Measurements from ENCODE around the gene SPTAN1. TPM values are rescaled to one million over a fixed set of nuclear protein-coding genes. Genes with fewer than 3 reads are reported as not detected.
"Not testable (repeated sequence)": the region's sequence is repeated elsewhere in the genome, so short reads cannot be mapped to it uniquely, and the experiment has no call there.

SPTAN1 gene
- polyA plus RNA-seq, 4 donors: 98.1 to 243 (median 152) TPM

DNA sequence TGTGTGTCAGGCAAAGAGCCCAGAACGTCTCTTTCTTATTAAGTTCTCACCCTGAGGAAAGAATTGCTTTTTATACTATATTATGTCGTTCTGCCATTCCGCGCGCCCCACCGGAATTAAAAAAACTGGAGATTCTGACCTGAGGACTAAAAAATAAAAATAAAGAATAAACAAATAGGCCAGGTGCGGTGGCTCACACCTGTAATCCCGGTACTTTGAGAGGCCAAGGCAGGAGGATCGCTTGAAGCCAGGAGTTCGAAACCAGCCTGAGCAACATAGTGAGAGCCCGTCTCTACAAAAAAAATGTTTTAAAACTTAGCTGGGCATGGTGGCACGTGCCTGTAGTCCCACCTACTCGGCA is 104.9 kb downstream of the SPTAN1 start:
- peak overlapping the region in 1 of 3 donors; percentile 83 for H3K4me3 ChIP-seq (ENCODE audit: low read depth in 1 of 3, low read length in 3 of 3)
- no peak for DNase-seq
- WGBS, 3 donors: 95 to 96% (median 96%) methylated on average over 13 of the region's 13 CpGs
- H3K4me1 ChIP-seq (ENCODE audit: control insufficient read depth in 3 of 3, insufficient read depth in 2 of 3, low read depth in 1 of 3, low read length in 2 of 3): peaks cover 0 to 4% (median 0%) of the 10 kb centered on the region in 3 donors
- H3K36me3 ChIP-seq (ENCODE audit: control insufficient read depth in 3 of 3, insufficient read depth in 2 of 3, low read depth in 1 of 3, low read length in 3 of 3): peaks cover 0 to 9% (median 0%) of the 10 kb centered on the region in 3 donors
- no peak for FAIRE-seq
- peak overlapping the region; percentile 97 to 100 (median 98) for H3K27ac ChIP-seq (ENCODE audit: low read depth in 1 of 3, low read length in 2 of 3)
- no peaks in the 10 kb centered on the region for H3K27me3 ChIP-seq (ENCODE audit: control insufficient read depth in 3 of 3, insufficient read depth in 3 of 3, low read length in 3 of 3)
- peaks cover 0 to 3% of the 10 kb centered on the region in 2 donors for H3K9me3 ChIP-seq (ENCODE audit: control insufficient read depth in 2 of 2, insufficient read depth in 1 of 2, low read depth in 1 of 2, low read length in 1 of 2)

DNA sequence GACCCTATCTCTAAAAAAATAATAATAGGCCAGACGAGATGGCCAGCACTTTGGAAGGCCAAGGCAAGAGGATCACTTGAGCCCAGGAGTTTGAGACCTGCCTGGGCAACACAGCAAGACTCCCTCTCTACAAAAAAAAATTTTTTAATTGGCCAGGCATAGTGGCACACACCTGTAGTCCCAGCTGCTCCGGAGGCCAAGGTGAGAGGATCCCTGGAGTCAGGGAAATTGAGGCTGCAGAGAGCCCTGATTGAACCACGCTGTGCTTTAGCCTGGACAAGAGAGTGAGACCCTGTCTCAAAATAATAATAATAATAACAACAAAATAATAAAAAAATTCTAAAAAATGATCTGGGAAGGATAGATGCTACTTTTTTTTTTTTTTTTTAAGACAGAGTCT is 105.4 kb downstream of the SPTAN1 start:
- FAIRE-seq (no peak), DNase-seq (no peak)
- Histone ChIP-seq H3K36me3 (ENCODE audit: control insufficient read depth in 3 of 3, insufficient read depth in 2 of 3, low read depth in 1 of 3, low read length in 3 of 3) (peaks cover 0 to 9% (median 0%) of the 10 kb centered on the region in 3 donors), H3K9me3 (ENCODE audit: control insufficient read depth in 2 of 2, insufficient read depth in 1 of 2, low read depth in 1 of 2, low read length in 1 of 2) (peaks cover 0 to 3% of the 10 kb centered on the region in 2 donors), H3K27me3 (ENCODE audit: control insufficient read depth in 3 of 3, insufficient read depth in 3 of 3, low read length in 3 of 3) (no peaks in the 10 kb centered on the region), H3K4me1 (ENCODE audit: control insufficient read depth in 3 of 3, insufficient read depth in 2 of 3, low read depth in 1 of 3, low read length in 2 of 3) (peaks cover 0 to 4% (median 0%) of the 10 kb centered on the region in 3 donors), H3K27ac (ENCODE audit: low read depth in 1 of 3, low read length in 2 of 3) (no peak overlapping the region), H3K4me3 (ENCODE audit: low read depth in 1 of 3, low read length in 3 of 3) (no peak overlapping the region)
- 89 to 93% (median 90%) methylated on average over 3 of the region's 3 CpGs for WGBS, 3 donors

DNA sequence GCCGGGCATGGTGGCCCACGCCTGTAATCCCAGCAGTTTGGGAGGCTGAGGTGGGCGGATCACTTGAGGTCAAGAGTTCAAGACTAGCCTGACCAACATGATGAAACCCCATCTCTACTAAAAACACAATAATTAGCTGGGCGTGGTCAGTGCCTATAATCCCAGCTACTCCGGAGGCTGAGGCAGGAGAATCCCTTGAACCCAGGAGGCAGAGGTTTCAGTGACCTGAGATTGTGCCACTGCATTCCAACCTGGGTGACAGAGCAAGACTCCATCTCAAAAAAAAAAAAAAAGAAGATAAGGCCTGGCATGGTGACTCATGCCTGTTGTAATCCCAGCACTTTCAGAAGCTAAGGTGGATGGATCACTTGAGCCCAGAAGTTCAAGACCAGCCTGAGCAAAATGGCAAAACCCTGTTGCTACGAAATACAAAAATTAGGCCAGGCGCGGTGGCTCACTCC is 114.1 kb downstream of the SPTAN1 start:
- FAIRE-seq; H3K9me3 ChIP-seq (ENCODE audit: control insufficient read depth in 2 of 2, insufficient read depth in 1 of 2, low read depth in 1 of 2, low read length in 1 of 2); H3K27me3 ChIP-seq (ENCODE audit: control insufficient read depth in 3 of 3, insufficient read depth in 3 of 3, low read length in 3 of 3); H3K27ac ChIP-seq (ENCODE audit: low read depth in 1 of 3, low read length in 2 of 3); H3K4me3 ChIP-seq (ENCODE audit: low read depth in 1 of 3, low read length in 3 of 3); H3K4me1 ChIP-seq (ENCODE audit: control insufficient read depth in 3 of 3, insufficient read depth in 2 of 3, low read depth in 1 of 3, low read length in 2 of 3); H3K36me3 ChIP-seq (ENCODE audit: control insufficient read depth in 3 of 3, insufficient read depth in 2 of 3, low read depth in 1 of 3, low read length in 3 of 3): not testable (repeated sequence)
- WGBS, 3 donors: 75 to 88% (median 77%) methylated on average over 8 of the region's 8 CpGs
- peak in 1 of 2 donors; percentile 69 for DNase-seq

DNA sequence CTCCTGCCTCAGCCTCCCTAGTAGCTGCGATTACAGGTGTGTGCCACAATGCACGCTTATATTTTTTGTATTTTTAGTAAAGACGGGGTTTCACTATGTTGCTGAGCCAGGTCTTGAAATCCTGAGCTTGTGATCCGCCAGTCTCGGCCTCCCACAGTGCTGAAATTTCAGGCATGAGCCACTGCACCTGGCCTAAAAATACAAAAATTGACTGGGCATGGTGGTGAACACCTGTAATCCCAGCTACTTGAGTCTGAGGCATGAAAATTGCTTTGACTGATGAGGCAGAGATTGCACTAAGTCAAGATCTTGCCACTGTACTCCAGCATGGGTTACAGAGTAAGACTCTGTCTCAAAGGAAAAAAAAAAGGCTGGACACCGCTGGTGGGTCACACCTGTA is 117.4 kb downstream of the SPTAN1 start:
- Histone ChIP-seq H3K4me1 (ENCODE audit: control insufficient read depth in 3 of 3, insufficient read depth in 2 of 3, low read depth in 1 of 3, low read length in 2 of 3) (no peaks in the 10 kb centered on the region), H3K4me3 (ENCODE audit: low read depth in 1 of 3, low read length in 3 of 3) (no peak overlapping the region), H3K27me3 (ENCODE audit: control insufficient read depth in 3 of 3, insufficient read depth in 3 of 3, low read length in 3 of 3) (no peaks in the 10 kb centered on the region), H3K9me3 (ENCODE audit: control insufficient read depth in 2 of 2, insufficient read depth in 1 of 2, low read depth in 1 of 2, low read length in 1 of 2) (no peaks in the 10 kb centered on the region), H3K36me3 (ENCODE audit: control insufficient read depth in 3 of 3, insufficient read depth in 2 of 3, low read depth in 1 of 3, low read length in 3 of 3) (peaks cover 0 to 7% (median 0%) of the 10 kb centered on the region in 3 donors), H3K27ac (ENCODE audit: low read depth in 1 of 3, low read length in 2 of 3) (no peak overlapping the region)
- FAIRE-seq: no peak
- DNase-seq: no peak
- 95% methylated on average over 6 of the region's 6 CpGs for WGBS, 3 donors

DNA sequence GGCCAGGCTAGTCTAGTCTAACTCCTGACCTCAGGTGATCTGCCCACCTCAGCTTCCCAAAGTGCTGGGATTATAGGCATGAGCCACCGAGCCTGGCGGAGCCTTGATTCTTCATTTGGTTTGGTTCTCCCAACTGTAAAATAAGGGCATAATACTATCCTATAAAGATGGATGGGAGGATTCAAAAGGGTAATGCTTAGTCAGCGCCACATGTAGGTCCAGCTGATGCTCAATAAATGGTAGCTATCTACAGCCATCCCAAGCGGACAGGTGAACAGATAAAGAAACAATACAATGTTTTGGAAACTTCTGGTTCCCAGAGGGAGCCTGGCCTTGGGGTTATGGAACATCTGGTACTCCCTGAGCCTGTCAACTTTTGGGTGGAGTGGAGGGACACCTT is 123.0 kb downstream of the SPTAN1 start:
- FAIRE-seq (no peak), DNase-seq (no peak)
- Histone ChIP-seq H3K9me3 (ENCODE audit: control insufficient read depth in 2 of 2, insufficient read depth in 1 of 2, low read depth in 1 of 2, low read length in 1 of 2) (no peaks in the 10 kb centered on the region), H3K27me3 (ENCODE audit: control insufficient read depth in 3 of 3, insufficient read depth in 3 of 3, low read length in 3 of 3) (no peaks in the 10 kb centered on the region), H3K4me1 (ENCODE audit: control insufficient read depth in 3 of 3, insufficient read depth in 2 of 3, low read depth in 1 of 3, low read length in 2 of 3) (peaks cover 0 to 8% (median 0%) of the 10 kb centered on the region in 3 donors), H3K27ac (ENCODE audit: low read depth in 1 of 3, low read length in 2 of 3) (no peak overlapping the region), H3K36me3 (ENCODE audit: control insufficient read depth in 3 of 3, insufficient read depth in 2 of 3, low read depth in 1 of 3, low read length in 3 of 3) (peaks cover 0 to 22% (median 0%) of the 10 kb centered on the region in 3 donors), H3K4me3 (ENCODE audit: low read depth in 1 of 3, low read length in 3 of 3) (no peak overlapping the region)
- WGBS, 3 donors: 95 to 97% (median 95%) methylated on average over 4 of the region's 4 CpGs

DNA sequence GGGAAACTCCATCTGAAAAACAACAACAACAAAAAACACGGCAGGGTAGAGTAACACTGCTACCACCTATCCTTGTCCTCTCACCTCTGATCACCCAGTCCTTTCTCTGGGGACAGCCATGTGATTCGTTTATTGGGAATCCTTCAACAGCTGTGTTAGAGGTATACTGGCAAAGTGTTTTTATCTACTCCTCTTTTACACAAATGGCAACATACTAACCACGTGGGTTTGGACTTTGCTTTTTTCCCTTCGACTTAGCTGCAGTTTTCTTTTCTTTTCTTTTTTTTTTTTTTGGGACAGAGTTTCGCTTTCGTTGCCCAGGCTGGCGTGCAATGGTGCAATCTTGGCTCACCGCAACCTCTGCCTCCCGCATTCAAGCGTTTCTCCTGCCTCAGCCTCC is 125.4 kb downstream of the SPTAN1 start:
- FAIRE-seq (no peak), DNase-seq (peak; percentile 81 to 82)
- peak overlapping the region in 2 of 3 donors; percentile 19 to 21 for H3K4me3 ChIP-seq (ENCODE audit: low read depth in 1 of 3, low read length in 3 of 3)
- peak overlapping the region in 1 of 3 donors; percentile 78 for H3K27ac ChIP-seq (ENCODE audit: low read depth in 1 of 3, low read length in 2 of 3)
- H3K4me1 ChIP-seq (ENCODE audit: control insufficient read depth in 3 of 3, insufficient read depth in 2 of 3, low read depth in 1 of 3, low read length in 2 of 3): peaks cover 0 to 8% (median 0%) of the 10 kb centered on the region in 3 donors
- H3K27me3 ChIP-seq (ENCODE audit: control insufficient read depth in 3 of 3, insufficient read depth in 3 of 3, low read length in 3 of 3): no peaks in the 10 kb centered on the region
- H3K9me3 ChIP-seq (ENCODE audit: control insufficient read depth in 2 of 2, insufficient read depth in 1 of 2, low read depth in 1 of 2, low read length in 1 of 2): no peaks in the 10 kb centered on the region
- WGBS, 3 donors: 29 to 63% (median 40%) methylated on average over 10 of the region's 10 CpGs
- H3K36me3 ChIP-seq (ENCODE audit: control insufficient read depth in 3 of 3, insufficient read depth in 2 of 3, low read depth in 1 of 3, low read length in 3 of 3): peaks cover 0 to 22% (median 0%) of the 10 kb centered on the region in 3 donors

Other genes with a start within 250 kb of the SPTAN1 start
- 10 to 100 TPM; 17.0 to 35.3 (median 24.5) TPM for gene TRUB2, start 230.1 kb upstream of the SPTAN1 start, polyA plus RNA-seq
- 100 to 1,000 TPM in 2 of 4 donors, 10 to 100 TPM in 2; 68.8 to 198 (median 105) TPM for gene COQ4, start 229.7 kb upstream of the SPTAN1 start, polyA plus RNA-seq
- gene SLC27A4, start 212.1 kb upstream of the SPTAN1 start, polyA plus RNA-seq: 100 to 1,000 TPM in 2 of 4 donors, 10 to 100 TPM in 2; 23.2 to 162 (median 95.0) TPM
- 10 to 100 TPM; 56.1 to 83.6 (median 66.0) TPM for gene URM1, start 181.2 kb upstream of the SPTAN1 start, polyA plus RNA-seq
- gene CERCAM, start 131.7 kb upstream of the SPTAN1 start, polyA plus RNA-seq: 10 to 100 TPM in 1 of 4 donors, 1 to 10 TPM in 2, not detected in 1; 4.3 to 10.3 (median 6.8) TPM
- gene ODF2, start 96.6 kb upstream of the SPTAN1 start, polyA plus RNA-seq: 10 to 100 TPM in 2 of 4 donors, 1 to 10 TPM in 2; 4.0 to 21.8 (median 11.9) TPM
- 10 to 100 TPM; 17.8 to 31.3 (median 21.1) TPM for gene GLE1, start 47.9 kb upstream of the SPTAN1 start, polyA plus RNA-seq
- gene DYNC2I2, start 104.3 kb downstream of the SPTAN1 start, polyA plus RNA-seq: 100 to 1,000 TPM in 2 of 4 donors, 10 to 100 TPM in 2; 37.6 to 122 (median 92.3) TPM
- gene SET, start 136.6 kb downstream of the SPTAN1 start, polyA plus RNA-seq: 100 to 1,000 TPM in 2 of 4 donors, 10 to 100 TPM in 2; 55.2 to 322 (median 135) TPM
- 10 to 100 TPM in 1 of 4 donors, 1 to 10 TPM in 3; 4.1 to 12.3 (median 4.5) TPM for gene PKN3, start 149.9 kb downstream of the SPTAN1 start, polyA plus RNA-seq
- 10 to 100 TPM; 44.6 to 99.3 (median 68.6) TPM for gene ZDHHC12, start 171.5 kb downstream of the SPTAN1 start, polyA plus RNA-seq
- 10 to 100 TPM; 24.6 to 77.2 (median 47.1) TPM for gene ZER1, start 219.3 kb downstream of the SPTAN1 start, polyA plus RNA-seq
- 10 to 100 TPM; 16.2 to 38.4 (median 24.0) TPM for gene TBC1D13, start 234.7 kb downstream of the SPTAN1 start, polyA plus RNA-seq